Naive thymus-derived CD8-positive, alpha-beta T cell (primary cell): ENCODE measurements around the gene GPR3. TPM values are rescaled to one million over a fixed set of nuclear protein-coding genes. Genes with fewer than 3 reads are reported as not detected.
A peak's percentile ranks its signal among the peaks of the same experiment; 100 is the strongest.
"Not testable (repeated sequence)": the region's sequence is repeated elsewhere in the genome, so short reads cannot be mapped to it uniquely, and the experiment has no call there.

Experiments
- ATAC-seq, 2 donors: fragments of 150-1000 bp; cut with Tn5 transposase in 1 of 2; sonication (Bioruptor Pico), chemical (Tn5 transposase) in 1 of 2; 1 replicate in 1 of 2; 2 replicates in 1 of 2; pipeline ENCODE4 v1.10.0; 2021; ENCODE audit warnings: mild to moderate bottlenecking in 2 of 2, moderate library complexity in 2 of 2
- POLR2A ChIA-PET: fragments of 350-600 bp; sonication (Branson Sonifier 250); formaldehyde crosslinking; loops from one replicate; lab custom pipeline; 2021; ENCODE audit warnings: antibody characterized with exemption; lab: Charles Lee
- DNase-seq, 10 donors: peaks; one replicate each; pipeline versions ENCODE4 v3.0.0 to v3.0.0-alpha.2; 2020 to 2022
- H3K27ac Mint-ChIP-seq, 10 donors: one replicate each; pipeline ENCODE4 v1.8.0; 2020 to 2022; ENCODE audit warnings: mild to moderate bottlenecking in 10 of 10, mixed read lengths in 10 of 10, moderate library complexity in 4 of 10, inconsistent platforms in 1 of 10
- H3K27me3 Mint-ChIP-seq, 5 donors: one replicate each; pipeline ENCODE4 v1.8.0; 2021 to 2022; ENCODE audit warnings: mixed read lengths in 5 of 5
- H3K36me3 Mint-ChIP-seq, 3 donors: one replicate each; pipeline ENCODE4 v1.8.0; 2020 to 2022; ENCODE audit warnings: mixed read lengths in 3 of 3, mild to moderate bottlenecking in 2 of 3, inconsistent platforms in 1 of 3
- H3K4me1 Mint-ChIP-seq, 4 donors: one replicate each; pipeline ENCODE4 v1.8.0; 2021 to 2022; ENCODE audit warnings: mixed read lengths in 4 of 4
- H3K4me3 Mint-ChIP-seq, 10 donors: one replicate each; pipeline ENCODE4 v1.8.0; 2020 to 2022; ENCODE audit warnings: mild to moderate bottlenecking in 10 of 10, mixed read lengths in 10 of 10, moderate library complexity in 6 of 10, inconsistent platforms in 1 of 10
- H3K9me3 Mint-ChIP-seq, 9 donors: one replicate each; pipeline ENCODE4 v1.8.0; 2020 to 2022; ENCODE audit warnings: mixed read lengths in 9 of 9, mild to moderate bottlenecking in 3 of 9, inconsistent platforms in 1 of 9, moderate library complexity in 1 of 9
- polyA plus RNA-seq, 3 donors: library from polyadenylated mRNA; unstranded; fragments of 300-500 nt; fragmentation: Illumina TruSeq; gene quantifications; one replicate each; pipeline ENCODE4 v1.2.3, GENCODE V29; 2021
- total RNA-seq, 8 experiments: library from RNA in 2 of 8; stranded (reverse) in 2 of 8; gene quantifications; one replicate each; pipeline ENCODE4 v1.2.3 and lab custom pipeline; 2021 to 2026

Gene GPR3
- total and polyA plus RNA-seq, 5 experiments from 2014 or later: 0.10 to 0.28 TPM; not detected in 3

DNA sequence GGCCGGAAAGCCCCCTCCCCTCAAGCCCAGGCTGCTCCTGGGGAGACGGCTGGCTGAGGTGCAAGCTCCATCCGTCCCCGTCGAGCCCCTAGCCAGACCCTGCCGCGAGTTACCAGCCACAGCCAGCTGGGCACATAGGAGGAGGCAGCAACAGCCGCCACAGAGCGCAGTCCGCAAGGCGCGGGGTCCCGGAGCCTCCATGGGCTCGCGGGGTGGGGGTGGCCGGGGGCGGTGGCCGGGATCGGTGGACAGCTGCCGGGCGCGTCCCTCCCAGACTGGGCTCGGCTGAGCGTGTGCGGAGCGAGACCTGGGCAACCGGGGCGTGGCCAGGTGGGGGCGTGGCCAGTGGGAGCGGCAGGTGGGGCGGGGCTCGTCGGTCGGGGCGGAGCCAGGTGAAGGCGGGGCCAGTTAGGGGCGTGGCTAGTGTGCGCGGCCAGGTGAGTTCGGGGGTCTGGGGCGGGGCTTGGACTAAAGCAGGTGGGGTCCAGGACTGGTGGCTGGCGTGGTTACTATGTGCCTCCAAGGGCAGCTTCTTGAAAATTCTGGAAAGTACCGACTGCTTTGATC lies 9.3 kb upstream of the GPR3 start, which contains the start of gene CD164L2:
Gene CD164L2 (minus strand): TSS at position 295 of the 567 bp plus-strand sequence. CDS start 94 bp downstream, at position 201.
- no peaks in the 10 kb centered on the region for H3K36me3 Mint-ChIP-seq
- DNase-seq (peak in 6 of 10 donors; percentile 41 to 57 (median 44)), ATAC-seq (peak; percentile 76 to 79)
- peaks cover 0 to 5% (median 0%) of the 10 kb centered on the region in 4 donors for H3K4me1 Mint-ChIP-seq
- POLR2A ChIA-PET: interaction anchor here (0.9 to 1.1 kb wide), 2 partner anchors 21 to 40 kb away, joined by 3 read pairs; no protein-coding TSS in a partner anchor
- H3K9me3 Mint-ChIP-seq: no peaks in the 10 kb centered on the region
- H3K4me3 Mint-ChIP-seq: no peak within 1 kb of the TSS
- peaks cover 0 to 5% (median 3%) of the 10 kb centered on the region in 5 donors for H3K27me3 Mint-ChIP-seq
- H3K27ac Mint-ChIP-seq: peak within 1 kb of the TSS in 1 of 10 donors; percentile 15

DNA sequence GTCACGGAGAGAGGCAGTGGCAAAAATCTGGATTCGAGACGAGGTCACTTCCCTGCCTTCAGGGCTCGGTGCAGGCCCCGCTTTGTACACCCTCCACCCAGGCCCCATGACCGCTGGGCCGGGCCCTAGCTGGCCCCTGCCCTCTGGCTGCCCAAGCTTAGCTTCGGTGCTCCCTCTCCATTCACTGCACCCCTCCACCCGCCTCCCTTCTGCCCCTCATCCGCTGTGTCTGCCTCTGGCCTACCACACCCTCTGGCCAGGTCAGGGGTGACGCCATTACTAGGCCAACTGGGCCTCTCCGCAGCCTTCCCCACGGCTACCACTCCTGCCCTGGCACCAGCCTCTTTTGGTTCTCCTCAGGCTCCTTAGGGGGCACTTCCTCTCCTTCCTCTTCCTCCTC lies 8.8 kb upstream of the GPR3 start:
- Mint-ChIP-seq H3K27ac (peak overlapping the region in 1 of 10 donors; percentile 15), H3K4me1 (peaks cover 3 to 9% (median 4%) of the 10 kb centered on the region in 4 donors), H3K36me3 (no peaks in the 10 kb centered on the region), H3K9me3 (no peaks in the 10 kb centered on the region), H3K4me3 (no peak overlapping the region), H3K27me3 (peaks cover 0 to 6% (median 5%) of the 10 kb centered on the region in 5 donors)
- POLR2A ChIA-PET: no interaction called here
- DNase-seq (no peak), ATAC-seq (no peak)

DNA sequence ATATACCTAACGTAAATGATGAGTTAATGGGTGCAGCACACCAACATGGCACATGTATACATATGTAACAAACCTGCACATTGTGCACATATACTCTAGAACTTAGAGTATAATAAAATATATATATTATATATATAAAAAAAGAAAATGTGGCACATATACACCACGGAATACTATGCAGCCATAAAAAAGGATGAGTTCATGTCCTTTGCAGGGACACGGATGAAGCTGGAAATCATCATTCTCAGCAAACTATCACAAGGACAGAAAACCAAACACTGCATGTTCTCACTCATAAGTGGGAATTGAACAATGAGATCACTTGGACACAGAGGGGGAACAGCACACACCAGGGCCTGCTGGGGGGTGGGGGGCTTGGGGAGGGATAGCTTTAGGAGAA lies 7.6 kb upstream of the GPR3 start:
- H3K27me3 Mint-ChIP-seq, DNase-seq, H3K4me1 Mint-ChIP-seq, H3K9me3 Mint-ChIP-seq, H3K27ac Mint-ChIP-seq, H3K4me3 Mint-ChIP-seq, ATAC-seq, POLR2A ChIA-PET, H3K36me3 Mint-ChIP-seq: not testable (repeated sequence)

DNA sequence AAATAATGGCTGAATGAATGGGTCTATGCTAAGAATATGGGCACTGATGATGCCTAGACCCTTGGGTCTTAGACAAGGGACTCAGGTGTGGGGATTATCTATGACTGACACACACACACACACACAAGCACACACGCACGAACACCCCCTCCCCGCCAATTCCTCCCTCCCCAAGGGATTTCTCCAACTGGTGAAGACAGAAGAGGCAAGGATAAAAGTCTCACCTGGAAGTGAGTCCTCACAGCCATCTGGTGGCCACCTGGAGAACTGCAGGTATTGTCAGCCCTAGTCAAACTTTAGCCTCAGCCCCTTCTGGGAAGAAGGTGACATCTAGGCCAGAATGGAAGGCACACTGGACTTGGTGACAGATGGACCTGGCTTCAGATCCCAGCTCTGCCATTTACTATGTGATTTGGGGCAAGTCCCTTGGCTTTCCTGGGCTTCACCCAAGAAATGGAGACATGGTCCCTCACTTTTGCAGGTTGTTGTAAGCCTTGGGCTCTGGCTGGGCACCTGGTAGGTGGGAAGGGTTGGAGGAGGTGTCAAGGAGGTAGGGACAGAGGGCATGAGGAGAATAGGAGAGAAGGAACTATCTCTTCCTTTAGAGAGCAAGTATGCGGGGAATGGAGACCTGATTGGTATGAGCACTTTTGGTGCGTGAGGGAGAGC lies 4.0 kb upstream of the GPR3 start:
- Mint-ChIP-seq H3K4me1 (peaks cover 10 to 23% (median 15%) of the 10 kb centered on the region in 4 donors), H3K27ac (peak overlapping the region in 6 of 10 donors; percentile 5 to 73 (median 46)), H3K9me3 (no peaks in the 10 kb centered on the region), H3K36me3 (no peaks in the 10 kb centered on the region), H3K4me3 (peak overlapping the region in 1 of 10 donors; percentile 20), H3K27me3 (peaks cover 0 to 7% (median 3%) of the 10 kb centered on the region in 5 donors)
- POLR2A ChIA-PET: interaction anchor here (0.7 kb wide), 1 partner anchor 11 kb away, joined by 3 read pairs; no protein-coding TSS in a partner anchor
- no peak for ATAC-seq
- peak; percentile 55 to 86 (median 72) for DNase-seq

DNA sequence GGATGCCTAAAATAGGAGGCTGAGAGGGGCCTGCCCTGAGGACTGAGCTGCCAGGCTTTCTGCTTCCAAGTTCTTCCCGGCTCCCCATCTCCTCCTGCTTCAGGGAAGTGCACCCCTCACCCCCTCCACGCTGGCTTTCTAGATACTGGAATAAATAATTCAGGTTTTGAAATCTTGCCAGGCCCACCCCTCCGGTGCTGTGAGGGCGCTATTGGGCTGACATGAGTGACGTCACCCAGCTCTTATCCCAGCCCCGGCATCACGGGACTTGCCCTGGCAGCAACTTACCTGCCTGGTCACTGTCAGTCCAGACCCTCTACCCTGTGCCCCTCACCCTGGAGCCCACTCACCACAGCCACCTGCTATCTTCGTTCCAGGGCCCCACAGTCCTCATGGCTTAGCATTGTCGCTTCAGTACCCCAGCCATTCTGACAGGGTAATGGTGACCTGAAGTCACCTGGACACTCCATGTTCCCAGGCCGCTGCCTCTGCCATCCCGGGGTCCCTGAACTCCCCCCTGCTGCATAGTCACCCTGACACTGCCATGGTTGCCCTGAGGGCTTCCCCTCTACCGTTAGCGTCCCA lies 819 bp upstream of the GPR3 start:
- H3K9me3 Mint-ChIP-seq: no peaks in the 10 kb centered on the region
- ATAC-seq (no peak), DNase-seq (peak in 3 of 10 donors; percentile 21 to 28 (median 26))
- peak overlapping the region in 9 of 10 donors; percentile 19 to 95 (median 89) for H3K27ac Mint-ChIP-seq
- H3K27me3 Mint-ChIP-seq: peaks cover 0 to 7% (median 3%) of the 10 kb centered on the region in 5 donors
- no peaks in the 10 kb centered on the region for H3K36me3 Mint-ChIP-seq
- H3K4me1 Mint-ChIP-seq: peaks cover 18 to 30% (median 23%) of the 10 kb centered on the region in 4 donors
- peak overlapping the region; percentile 77 to 94 (median 88) for H3K4me3 Mint-ChIP-seq
- POLR2A ChIA-PET: interaction anchor here (0.5 to 1.2 kb wide), 6 partner anchors 37 to 253 kb away, joined by 3 read pairs; no protein-coding TSS in a partner anchor

DNA sequence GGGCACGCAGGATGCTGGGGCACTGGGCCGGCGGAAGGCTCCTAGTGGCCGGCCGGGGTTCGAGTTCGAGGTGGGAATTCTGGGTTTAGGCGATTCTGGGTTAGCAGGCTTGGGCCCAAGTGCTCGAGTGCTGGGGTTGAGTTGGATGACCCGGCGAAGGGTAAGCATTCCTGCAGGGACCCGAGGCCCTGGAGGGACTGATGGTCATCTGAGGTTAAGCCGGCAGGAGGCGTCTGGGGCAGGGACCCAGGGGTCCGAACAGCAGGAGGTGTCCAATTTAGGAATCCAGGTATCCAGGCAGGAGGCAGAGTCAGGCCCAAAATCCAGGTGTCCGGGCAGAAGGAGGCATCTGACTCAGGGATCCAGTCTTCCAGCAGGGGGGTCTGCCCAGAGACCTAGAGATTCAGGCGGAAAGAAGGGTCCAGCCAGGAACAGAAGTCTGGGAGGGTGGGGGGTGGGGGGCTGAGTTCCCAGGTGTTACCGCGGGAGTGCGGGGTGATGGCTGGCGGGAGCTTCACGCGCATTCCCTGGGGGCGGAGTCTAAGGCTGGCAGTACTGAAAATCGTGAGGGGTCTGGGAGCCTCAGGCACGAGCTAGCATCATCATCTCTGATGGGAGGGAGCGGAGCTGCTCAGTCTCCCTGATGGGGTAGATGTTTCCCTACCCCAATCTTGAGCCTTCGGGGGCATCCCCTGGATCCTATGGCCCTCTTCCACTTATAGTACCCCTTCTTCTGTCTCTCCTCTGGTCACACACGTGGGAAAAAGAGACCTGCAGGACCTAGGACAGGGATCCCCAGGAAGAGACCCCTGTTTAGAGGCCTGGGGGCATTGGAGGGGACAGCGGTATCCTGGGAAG lies 585 bp downstream of the GPR3 start:
- POLR2A ChIA-PET: interaction anchor here (0.7 to 6.3 kb wide), 3 partner anchors 92 to 270 kb away, joined by 3 to 65 read pairs (median 4); no protein-coding TSS in a partner anchor
- H3K4me3 Mint-ChIP-seq: peak overlapping the region; percentile 49 to 85 (median 64)
- ATAC-seq (no peak), DNase-seq (no peak)
- no peaks in the 10 kb centered on the region for H3K9me3 Mint-ChIP-seq
- peaks cover 0 to 7% (median 3%) of the 10 kb centered on the region in 5 donors for H3K27me3 Mint-ChIP-seq
- H3K27ac Mint-ChIP-seq: peak overlapping the region in 5 of 10 donors; percentile 50 to 92 (median 68)
- H3K36me3 Mint-ChIP-seq: no peaks in the 10 kb centered on the region
- peaks cover 18 to 30% (median 23%) of the 10 kb centered on the region in 4 donors for H3K4me1 Mint-ChIP-seq

DNA sequence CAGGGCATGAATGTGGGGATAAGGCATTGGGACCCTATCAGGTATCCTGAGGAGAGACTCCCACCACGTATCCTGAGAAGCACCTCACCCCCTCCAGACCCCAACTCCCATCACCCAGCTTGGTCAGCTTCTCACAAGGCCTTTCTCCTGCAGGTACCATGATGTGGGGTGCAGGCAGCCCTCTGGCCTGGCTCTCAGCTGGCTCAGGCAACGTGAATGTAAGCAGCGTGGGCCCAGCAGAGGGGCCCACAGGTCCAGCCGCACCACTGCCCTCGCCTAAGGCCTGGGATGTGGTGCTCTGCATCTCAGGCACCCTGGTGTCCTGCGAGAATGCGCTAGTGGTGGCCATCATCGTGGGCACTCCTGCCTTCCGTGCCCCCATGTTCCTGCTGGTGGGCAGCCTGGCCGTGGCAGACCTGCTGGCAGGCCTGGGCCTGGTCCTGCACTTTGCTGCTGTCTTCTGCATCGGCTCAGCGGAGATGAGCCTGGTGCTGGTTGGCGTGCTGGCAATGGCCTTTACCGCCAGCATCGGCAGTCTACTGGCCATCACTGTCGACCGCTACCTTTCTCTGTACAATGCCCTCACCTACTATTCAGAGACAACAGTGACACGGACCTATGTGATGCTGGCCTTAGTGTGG lies 1.3 kb downstream of the GPR3 start:
- H3K27me3 Mint-ChIP-seq: peaks cover 0 to 3% (median 2%) of the 10 kb centered on the region in 5 donors
- H3K4me3 Mint-ChIP-seq: peak overlapping the region in 8 of 10 donors; percentile 18 to 85 (median 47)
- ATAC-seq (no peak), DNase-seq (no peak)
- H3K36me3 Mint-ChIP-seq: no peaks in the 10 kb centered on the region
- peak overlapping the region in 3 of 10 donors; percentile 56 to 80 (median 59) for H3K27ac Mint-ChIP-seq
- peaks cover 14 to 28% (median 20%) of the 10 kb centered on the region in 4 donors for H3K4me1 Mint-ChIP-seq
- no peaks in the 10 kb centered on the region for H3K9me3 Mint-ChIP-seq
- POLR2A ChIA-PET: interaction anchor here (1.3 to 6.3 kb wide), 3 partner anchors 31 to 269 kb away, joined by 3 to 65 read pairs (median 4); no protein-coding TSS in a partner anchor

DNA sequence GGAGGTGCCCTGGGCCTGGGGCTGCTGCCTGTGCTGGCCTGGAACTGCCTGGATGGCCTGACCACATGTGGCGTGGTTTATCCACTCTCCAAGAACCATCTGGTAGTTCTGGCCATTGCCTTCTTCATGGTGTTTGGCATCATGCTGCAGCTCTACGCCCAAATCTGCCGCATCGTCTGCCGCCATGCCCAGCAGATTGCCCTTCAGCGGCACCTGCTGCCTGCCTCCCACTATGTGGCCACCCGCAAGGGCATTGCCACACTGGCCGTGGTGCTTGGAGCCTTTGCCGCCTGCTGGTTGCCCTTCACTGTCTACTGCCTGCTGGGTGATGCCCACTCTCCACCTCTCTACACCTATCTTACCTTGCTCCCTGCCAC lies 1.8 kb downstream of the GPR3 start:
- Mint-ChIP-seq H3K9me3 (no peaks in the 10 kb centered on the region), H3K36me3 (no peaks in the 10 kb centered on the region), H3K4me1 (peaks cover 14 to 29% (median 19%) of the 10 kb centered on the region in 4 donors), H3K4me3 (peak overlapping the region in 9 of 10 donors; percentile 3 to 70 (median 38)), H3K27me3 (peaks cover 0 to 3% (median 0%) of the 10 kb centered on the region in 5 donors), H3K27ac (peak overlapping the region in 6 of 10 donors; percentile 3 to 81 (median 72))
- no peak for DNase-seq
- ATAC-seq: no peak
- POLR2A ChIA-PET: interaction anchor here (0.9 to 6.3 kb wide), 4 partner anchors 31 to 210 kb away, joined by 3 to 65 read pairs (median 3); partner anchors contain the start of gene AHDC1

DNA sequence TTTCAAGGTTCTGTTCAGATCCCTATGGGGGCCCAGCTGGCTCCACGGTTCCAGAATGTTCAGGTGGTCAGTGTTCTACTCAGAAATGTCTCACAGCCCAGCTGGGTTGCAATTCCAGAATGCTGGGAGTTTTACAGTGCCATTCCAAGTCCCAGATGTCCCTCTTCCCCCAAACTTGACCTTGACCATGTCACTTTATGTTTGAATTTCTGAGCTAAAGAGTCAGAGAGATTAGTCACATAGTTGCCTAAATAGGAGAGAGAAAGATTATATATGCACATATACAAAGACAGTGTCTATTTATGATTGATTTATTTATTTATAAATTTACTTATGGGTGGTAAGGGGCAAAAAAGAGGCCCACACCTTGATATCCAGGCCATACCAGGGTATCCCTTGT lies 2.5 kb downstream of the GPR3 start:
- H3K27me3 Mint-ChIP-seq: peaks cover 0 to 3% (median 0%) of the 10 kb centered on the region in 5 donors
- peak overlapping the region in 5 of 10 donors; percentile 66 to 82 (median 80) for H3K27ac Mint-ChIP-seq

DNA sequence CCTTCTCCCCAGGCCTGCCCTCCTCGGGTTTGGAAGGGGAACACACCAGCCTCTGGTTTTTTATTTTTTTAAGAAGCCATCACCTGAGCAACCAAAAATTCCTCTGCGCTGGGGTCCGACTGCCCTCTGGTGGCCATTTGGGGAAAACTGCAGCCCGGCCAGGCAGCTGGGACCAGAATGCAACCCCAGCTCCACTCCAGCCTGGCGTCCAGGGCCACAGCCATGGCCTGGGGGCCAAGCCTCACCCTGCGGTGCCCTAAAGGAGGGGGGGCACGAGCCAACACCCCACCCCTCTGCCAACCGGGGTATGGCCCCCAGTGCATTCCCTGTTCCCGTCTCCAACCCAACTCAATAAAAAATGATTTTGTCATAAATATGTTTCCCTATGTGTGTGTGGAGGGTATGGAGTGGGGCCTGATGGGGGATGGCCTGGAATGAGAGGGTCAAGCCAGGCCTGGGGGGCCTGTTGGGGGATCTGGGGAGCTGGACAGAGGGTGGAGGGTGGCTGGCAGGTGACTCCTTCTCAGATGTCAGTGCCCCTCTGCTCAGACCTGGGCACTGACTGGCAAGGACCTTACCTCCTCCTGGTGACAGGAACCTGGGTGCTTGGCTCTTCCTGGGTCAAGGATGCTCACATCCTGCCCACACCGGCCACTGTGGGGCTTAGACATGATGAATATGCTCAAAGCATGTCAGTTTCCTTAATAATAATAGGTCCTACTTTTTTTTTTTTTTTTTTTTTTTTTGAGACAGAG lies 3.2 kb downstream of the GPR3 start:
- Mint-ChIP-seq H3K27ac (peak overlapping the region in 6 of 10 donors; percentile 37 to 80 (median 55)), H3K36me3 (no peaks in the 10 kb centered on the region), H3K9me3 (no peaks in the 10 kb centered on the region), H3K4me3 (peak overlapping the region in 4 of 10 donors; percentile 2 to 52 (median 32)), H3K27me3 (peaks cover 0 to 3% (median 0%) of the 10 kb centered on the region in 5 donors), H3K4me1 (peaks cover 17 to 35% (median 21%) of the 10 kb centered on the region in 4 donors)
- ATAC-seq (peak; percentile 40 to 50), DNase-seq (peak; percentile 70 to 87 (median 82))
- POLR2A ChIA-PET: interaction anchor here (0.6 to 6.3 kb wide), 6 partner anchors 9 to 267 kb away, joined by 3 to 65 read pairs (median 4); no protein-coding TSS in a partner anchor

More for the DNA sequence above, 2.5 kb downstream of the GPR3 start:
- POLR2A ChIA-PET: interaction anchor here (0.5 to 6.3 kb wide), 6 partner anchors 32 to 268 kb away, joined by 3 to 65 read pairs (median 3); partner anchors contain the start of gene AHDC1
- no peaks in the 10 kb centered on the region for H3K36me3 Mint-ChIP-seq
- DNase-seq (no peak), ATAC-seq (no peak)
- peaks cover 14 to 31% (median 19%) of the 10 kb centered on the region in 4 donors for H3K4me1 Mint-ChIP-seq
- H3K4me3 Mint-ChIP-seq: peak overlapping the region in 6 of 10 donors; percentile 19 to 63 (median 42)
- no peaks in the 10 kb centered on the region for H3K9me3 Mint-ChIP-seq
